Colonic mucosa (tissue), 4 donors: ENCODE measurements around the gene FCN2. TPM values are rescaled to one million over a fixed set of nuclear protein-coding genes. Genes with fewer than 3 reads are reported as not detected.

Source experiments
- DNase-seq: peaks from one replicate; pipeline ENCODE4 v3.0.0-alpha.2; 2020
- H3K27ac ChIP-seq: fragments of 200-600 bp; one replicate; pipeline ENCODE4 v1.8.0; 2021
- H3K27me3 ChIP-seq: fragments of 200-600 bp; one replicate; pipeline ENCODE4 v1.8.0; 2021
- H3K36me3 ChIP-seq: fragments of 200-600 bp; one replicate; pipeline ENCODE4 v1.8.0; 2021
- H3K4me1 ChIP-seq: fragments of 200-600 bp; one replicate; pipeline ENCODE4 v1.8.0; 2021; ENCODE audit warnings: mild to moderate bottlenecking
- H3K4me3 ChIP-seq: fragments of 200-600 bp; one replicate; pipeline ENCODE4 v1.8.0; 2021
- H3K9ac ChIP-seq, 2 donors: one replicate each; pipeline ENCODE4 v1.7.0; 2013; ENCODE audit warnings: control low read depth in 2 of 2, low read depth in 2 of 2, low read length in 2 of 2
- H3K9me3 ChIP-seq: fragments of 200-600 bp; one replicate; pipeline ENCODE4 v1.8.0; 2021
- CTCF ChIP-seq: fragments of 200-600 bp; IDR thresholded peaks from one replicate; pipeline ENCODE4 v1.8.0; 2022; ENCODE audit warnings: antibody characterized with exemption, mild to moderate bottlenecking
- intact Hi-C: fragments of 100-400 bp; cut with DNase I; formaldehyde crosslinking; loops from one replicate; pipeline ENCODE4 v1.14.1; 2022
- total RNA-seq, 2 donors: library from RNA; stranded (reverse); fragmentation: NEBNext Ultra II Directional in 1 of 2; extraction: Animal tissue kit (Norgen Biotek cat#: 25700) in 1 of 2; gene quantifications; one replicate each; pipeline ENCODE4 v1.2.1, GENCODE V29; 2021
- donor health status: healthy.
- donor health status: DM: no; HTN: no; CAD: no.
- donor health status: DM: no; HTN: no; CAD: no.

Gene FCN2
- total RNA-seq, 2 donors from 2014 or later: not detected

GRCh38 chr9:134870746-134871662 is 9.6 kb upstream of the FCN2 start:
- Histone ChIP-seq H3K27ac (no peak overlapping the region), H3K4me3 (no peak overlapping the region), H3K27me3 (no peaks in the 10 kb centered on the region), H3K9ac (no peak overlapping the region), H3K9me3 (no peaks in the 10 kb centered on the region), H3K36me3 (no peaks in the 10 kb centered on the region), H3K4me1 (no peaks in the 10 kb centered on the region)
- no peak for DNase-seq
- TF ChIP-seq CTCF: no peak
- intact Hi-C loops: no loop called here

DNA sequence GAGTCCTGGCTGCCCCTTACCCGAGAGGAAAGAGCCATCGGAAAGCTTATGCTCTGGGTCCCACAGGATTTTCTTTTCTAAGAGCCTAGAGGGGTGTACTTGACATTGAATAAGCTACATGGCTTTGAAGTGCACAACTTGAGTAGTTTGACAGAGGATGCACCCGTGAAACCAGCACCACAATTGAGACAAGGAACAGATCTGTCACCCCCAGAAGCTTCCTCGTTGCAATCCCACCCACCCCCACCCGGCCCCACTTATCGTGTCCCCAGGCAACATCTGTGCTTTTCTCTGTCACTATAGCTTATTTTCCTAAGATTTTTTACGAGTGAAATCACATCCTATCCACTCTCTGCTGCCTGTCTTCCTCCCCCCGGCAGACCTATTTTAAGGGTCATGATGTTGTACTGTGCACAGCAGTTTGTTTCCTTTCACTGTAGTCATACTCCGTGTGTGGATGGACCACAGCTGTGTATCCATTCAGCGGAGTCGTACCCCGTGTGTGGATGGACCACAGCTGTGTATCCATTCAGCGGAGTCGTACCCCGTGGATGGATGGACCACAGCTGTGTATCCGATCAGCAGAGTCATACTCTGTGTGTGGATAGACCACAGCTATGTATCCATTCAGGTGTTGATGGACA is 8.8 kb upstream of the FCN2 start:
- Histone ChIP-seq H3K4me3 (no peak overlapping the region), H3K27ac (no peak overlapping the region), H3K9ac (no peak overlapping the region), H3K4me1 (no peaks in the 10 kb centered on the region), H3K9me3 (no peaks in the 10 kb centered on the region), H3K27me3 (no peaks in the 10 kb centered on the region), H3K36me3 (no peaks in the 10 kb centered on the region)
- intact Hi-C loops: no loop called here
- DNase-seq: no peak
- no peak for TF ChIP-seq CTCF

- Histone ChIP-seq H3K4me1 (no peaks in the 10 kb centered on the region), H3K9me3 (no peaks in the 10 kb centered on the region), H3K36me3 (no peaks in the 10 kb centered on the region), H3K27me3 (no peaks in the 10 kb centered on the region), H3K27ac (no peak overlapping the region), H3K4me3 (no peak overlapping the region), H3K9ac (no peak overlapping the region)
- DNase-seq: no peak
- no peak for TF ChIP-seq CTCF
- intact Hi-C loops: no loop called here
Measured at GRCh38 chr9:134872482-134873231, 8.0 kb upstream of the FCN2 start.

DNA sequence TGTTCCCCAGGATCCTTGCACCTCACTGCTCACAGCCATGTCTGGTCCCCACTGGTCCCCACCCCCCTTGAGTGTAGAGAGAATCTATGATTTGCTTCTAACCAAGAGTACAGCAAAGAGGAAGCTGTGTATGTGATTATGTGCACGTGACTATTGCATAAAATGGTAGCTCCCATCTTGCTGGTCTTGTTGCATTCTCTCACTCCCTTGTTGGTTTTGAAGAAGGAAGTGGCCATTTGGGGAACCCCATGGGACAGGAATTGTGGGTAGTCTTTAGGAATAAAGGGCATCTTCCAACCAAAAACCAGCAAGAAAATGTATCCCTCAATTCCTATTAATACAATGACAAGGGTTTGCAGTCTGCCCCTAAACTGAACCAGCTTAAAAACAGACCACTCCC is 5.2 kb upstream of the FCN2 start:
- no peak for DNase-seq
- Histone ChIP-seq H3K4me3 (no peak overlapping the region), H3K36me3 (no peaks in the 10 kb centered on the region), H3K9ac (no peak overlapping the region), H3K27ac (no peak overlapping the region), H3K9me3 (no peaks in the 10 kb centered on the region), H3K4me1 (no peaks in the 10 kb centered on the region), H3K27me3 (no peaks in the 10 kb centered on the region)
- intact Hi-C loops: no loop called here
- TF ChIP-seq CTCF: no peak

DNA sequence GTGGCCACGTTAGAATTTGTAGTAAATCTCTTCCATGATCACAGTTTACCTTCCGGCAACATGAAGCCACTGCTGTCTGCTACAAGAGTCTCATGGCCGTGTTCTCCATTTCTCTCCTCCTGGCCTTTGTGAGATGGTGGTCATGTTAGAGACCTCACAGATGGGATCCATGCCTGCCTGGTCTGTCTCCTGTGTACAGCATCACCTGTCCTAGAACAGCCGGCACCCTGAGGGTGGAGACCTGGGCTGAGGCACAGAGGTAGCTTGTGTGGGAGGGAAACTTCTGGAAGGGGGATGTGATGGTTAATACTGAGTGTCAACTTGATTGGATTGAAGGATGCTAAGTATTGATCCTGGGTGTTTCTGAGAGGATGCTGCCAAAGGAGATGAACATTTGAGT is 3.1 kb upstream of the FCN2 start:
- DNase-seq: no peak
- Histone ChIP-seq H3K27ac (no peak overlapping the region), H3K9me3 (no peaks in the 10 kb centered on the region), H3K27me3 (no peaks in the 10 kb centered on the region), H3K9ac (no peak overlapping the region), H3K4me1 (no peaks in the 10 kb centered on the region), H3K36me3 (no peaks in the 10 kb centered on the region), H3K4me3 (no peak overlapping the region)
- TF ChIP-seq CTCF: no peak
- intact Hi-C loops: no loop called here
